Measurements from ENCODE around the gene FXYD3.
"Not testable (repeated sequence)": the region's sequence is repeated elsewhere in the genome, so short reads cannot be mapped to it uniquely, and the experiment has no call there.

Gene FXYD3

DNA sequence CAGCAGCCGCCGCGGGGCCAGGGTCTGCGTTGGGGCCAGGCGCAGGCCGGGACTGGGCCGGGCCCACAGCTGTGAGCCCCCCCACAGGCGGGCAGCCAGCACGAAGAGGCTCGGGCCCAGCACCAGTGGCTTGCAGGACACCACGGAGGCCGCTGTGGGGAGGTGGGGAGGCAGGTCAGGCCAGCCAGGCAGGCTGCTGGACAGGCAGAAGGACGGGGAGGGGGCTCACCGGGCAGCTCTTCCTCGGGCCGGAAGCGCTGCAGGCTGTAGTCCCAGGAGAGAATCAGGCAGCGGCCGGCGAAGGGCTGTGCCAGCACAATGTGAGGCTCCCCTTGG is 11.0 kb downstream of the FXYD3 start:
- DNase-seq, result no peak

DNA sequence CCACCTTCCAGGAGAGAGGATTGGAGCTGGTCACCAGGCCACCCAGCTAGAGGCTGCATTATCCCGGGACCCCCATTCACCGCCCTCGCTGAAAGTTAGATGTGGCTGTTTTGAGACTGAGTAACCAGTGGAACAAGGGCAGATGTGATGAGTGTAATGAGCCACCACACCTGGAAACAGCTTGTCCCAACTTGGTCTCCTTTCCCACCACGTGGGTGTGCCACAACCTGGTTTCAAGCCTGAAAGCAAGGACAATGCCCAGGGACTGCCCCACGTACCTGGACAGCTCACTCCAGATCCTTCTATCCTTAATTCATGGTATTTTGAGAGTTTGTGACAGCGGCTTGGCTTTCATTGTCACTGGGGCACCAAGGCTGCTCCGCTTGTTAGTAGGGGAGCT is 12.2 kb downstream of the FXYD3 start:
- DNase-seq, result no peak

DNA sequence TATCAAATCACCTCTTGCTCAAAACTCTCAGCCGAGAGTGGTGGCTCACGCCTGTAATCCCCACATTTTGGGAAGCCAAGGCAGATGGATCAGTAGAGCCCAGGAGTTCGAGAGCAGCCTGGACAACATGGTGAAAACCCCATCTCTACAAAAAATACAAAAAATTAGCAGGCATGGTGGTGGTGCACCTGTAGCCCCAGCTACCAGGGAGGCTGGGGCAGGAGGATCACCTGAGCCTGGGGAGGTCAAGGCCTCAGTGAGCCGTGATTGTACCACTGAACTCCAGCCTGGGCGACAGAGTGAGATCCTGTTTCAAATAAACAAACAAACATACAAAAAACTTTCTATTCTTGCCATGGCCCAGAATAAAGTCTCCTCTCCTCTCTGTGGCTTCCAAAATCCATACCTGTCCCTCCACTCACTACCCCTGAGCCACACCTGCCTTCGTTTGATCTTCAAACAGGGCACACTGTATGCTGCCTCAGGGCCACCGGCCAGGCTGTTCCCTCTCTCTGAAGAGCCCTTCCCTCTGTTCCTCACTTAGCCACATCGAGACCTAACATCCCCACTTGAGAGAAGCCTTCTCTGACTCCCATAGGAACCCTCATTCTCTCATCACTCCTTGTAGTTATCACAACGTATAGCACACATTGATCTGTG is 12.9 kb downstream of the FXYD3 start:
- no peak for DNase-seq

DNA sequence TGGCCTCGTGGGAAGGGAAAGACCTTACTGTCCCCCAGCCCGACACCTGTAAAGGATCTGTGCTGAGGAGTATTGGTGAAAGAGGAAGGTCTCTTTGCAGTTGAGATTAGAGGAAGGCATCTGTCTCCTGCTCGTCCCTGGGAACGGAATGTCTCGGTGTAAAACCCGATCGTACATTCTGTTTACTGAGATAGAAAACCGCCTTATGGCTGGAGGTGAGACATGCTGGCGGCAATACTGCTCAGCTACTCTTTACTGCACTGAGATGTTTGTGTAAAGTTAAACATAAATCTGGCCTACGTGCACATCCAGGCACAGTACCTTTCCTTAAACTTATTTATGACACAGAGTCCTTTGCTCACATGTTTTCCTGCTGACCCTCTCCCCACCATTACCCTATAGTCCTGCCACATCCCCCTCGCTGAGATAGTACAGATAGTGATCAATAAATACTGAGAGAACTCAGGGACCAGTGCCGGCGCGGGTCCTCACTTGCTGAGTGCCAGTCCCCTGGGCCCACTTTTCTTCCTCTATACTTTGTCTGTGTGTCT is 14.2 kb downstream of the FXYD3 start:
- not testable (repeated sequence) for DNase-seq

DNA sequence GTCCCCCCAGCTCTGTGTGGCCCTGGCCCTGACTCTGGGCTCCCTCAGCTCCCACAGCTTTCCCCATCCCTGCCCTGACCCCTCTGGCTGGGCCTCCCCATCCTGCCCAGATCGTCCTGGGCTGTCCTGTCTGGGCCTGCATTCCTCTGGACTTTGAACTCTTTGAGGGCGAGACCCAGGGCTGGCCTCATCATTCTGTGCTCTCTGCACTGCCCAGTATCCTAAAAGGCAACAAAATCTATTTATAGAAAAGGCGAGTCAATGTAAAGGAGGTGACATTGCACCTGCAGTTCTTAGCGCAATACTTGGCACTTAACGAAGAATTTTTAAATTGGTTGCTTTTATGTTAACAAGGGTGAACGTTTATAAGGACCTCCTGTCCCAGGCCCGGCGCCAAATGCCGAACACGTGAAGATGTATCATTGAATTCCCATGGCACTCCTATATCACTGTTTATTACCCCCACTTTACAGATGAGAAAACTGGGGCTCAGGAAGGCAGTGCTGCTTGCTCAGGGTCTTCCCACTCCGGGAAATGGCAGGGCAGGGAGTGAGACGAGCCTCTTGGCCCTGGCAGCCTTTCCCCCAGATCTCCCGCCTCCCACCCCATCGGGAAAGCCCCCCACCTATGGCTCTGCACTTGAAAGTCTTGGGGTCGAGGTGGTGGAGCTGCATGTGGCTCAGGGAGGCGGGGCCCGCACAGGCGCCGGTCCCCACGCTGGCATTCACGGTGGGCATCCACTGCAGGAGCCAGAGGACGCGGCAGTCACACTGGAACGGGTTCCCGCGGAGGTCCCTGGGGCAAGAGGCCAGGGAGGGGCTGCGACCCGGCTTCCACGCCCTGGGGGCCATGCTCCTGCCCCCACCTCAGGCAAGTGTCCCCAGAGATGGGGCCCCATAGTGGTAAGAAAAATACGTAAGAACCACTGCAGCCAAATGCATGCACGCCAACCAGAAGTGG is 15.4 kb downstream of the FXYD3 start:
- no peak for DNase-seq

DNA sequence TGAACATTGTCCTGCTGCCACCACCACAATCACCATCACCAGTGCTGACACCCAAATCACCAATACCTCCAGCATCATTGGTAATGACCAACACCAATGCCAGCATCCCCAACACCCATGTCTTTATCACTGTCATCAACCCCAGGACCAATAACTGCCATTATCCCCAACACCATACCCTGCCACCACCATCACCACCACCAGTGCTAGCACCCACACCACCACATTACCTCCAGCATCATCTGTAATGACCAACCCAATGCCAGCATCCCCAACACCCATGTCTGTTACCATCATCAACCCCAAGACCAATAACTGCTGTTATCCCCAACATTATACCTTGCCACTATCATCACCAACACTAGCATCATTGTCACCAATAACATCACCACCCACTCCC is 16.6 kb downstream of the FXYD3 start:
- DNase-seq, result no peak

DNA sequence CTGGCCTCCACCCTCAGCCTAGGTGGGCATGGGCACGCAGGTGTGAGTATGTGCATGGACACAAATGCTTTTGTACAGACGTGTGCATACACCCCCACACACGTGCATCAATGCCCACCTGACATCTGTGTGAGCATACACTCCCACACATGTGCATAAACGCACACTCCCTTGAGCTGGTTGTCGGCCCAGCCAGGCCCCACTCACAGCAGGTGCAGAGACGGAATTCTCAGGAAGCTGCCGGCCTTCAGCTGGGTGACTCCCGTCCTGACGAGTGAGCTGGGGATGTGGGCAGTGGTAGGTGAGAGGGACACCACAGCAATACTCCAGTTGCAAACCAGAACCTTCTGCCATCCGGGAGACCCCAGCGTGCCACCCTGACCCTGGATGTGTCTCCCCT is 18.2 kb downstream of the FXYD3 start:
- no peak for DNase-seq

DNA sequence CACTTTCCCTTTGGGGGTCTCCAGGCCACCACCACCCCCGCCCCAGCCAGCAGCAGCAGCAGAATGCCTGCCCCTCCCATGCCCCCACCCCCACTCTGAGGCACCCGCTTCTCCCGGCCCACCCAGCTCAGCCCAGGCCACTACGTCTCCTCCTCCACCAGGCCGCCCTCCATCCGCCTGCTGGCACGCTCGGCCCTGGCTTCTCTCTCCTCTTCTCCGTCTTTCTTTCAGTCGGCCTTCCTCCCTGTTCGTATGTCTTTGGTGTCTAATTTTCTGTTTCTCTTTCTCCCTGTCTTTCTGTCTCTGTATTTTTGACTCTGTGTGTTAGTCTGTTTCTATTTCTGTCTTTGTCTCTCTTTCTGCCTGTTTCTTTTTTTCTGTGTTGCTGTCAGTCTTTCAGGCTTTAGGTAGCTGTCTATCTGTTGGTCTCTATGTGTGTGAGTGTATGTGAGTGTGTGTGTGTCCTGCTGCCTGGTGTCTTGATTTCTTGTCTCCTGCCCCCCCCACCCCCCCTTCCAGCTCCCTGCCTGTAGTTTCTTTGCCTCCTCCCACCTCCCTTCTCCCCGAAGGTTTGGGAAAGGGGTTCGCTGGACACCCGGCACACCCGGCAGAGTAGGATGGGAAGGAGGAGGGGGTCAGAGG is 19.1 kb downstream of the FXYD3 start, which contains the start of gene LGI4:
LGI4 (minus strand) TSS at position 459 of the 642 bp plus-strand sequence; CDS start at position 80, 379 bp downstream.
- no peak for DNase-seq

DNA sequence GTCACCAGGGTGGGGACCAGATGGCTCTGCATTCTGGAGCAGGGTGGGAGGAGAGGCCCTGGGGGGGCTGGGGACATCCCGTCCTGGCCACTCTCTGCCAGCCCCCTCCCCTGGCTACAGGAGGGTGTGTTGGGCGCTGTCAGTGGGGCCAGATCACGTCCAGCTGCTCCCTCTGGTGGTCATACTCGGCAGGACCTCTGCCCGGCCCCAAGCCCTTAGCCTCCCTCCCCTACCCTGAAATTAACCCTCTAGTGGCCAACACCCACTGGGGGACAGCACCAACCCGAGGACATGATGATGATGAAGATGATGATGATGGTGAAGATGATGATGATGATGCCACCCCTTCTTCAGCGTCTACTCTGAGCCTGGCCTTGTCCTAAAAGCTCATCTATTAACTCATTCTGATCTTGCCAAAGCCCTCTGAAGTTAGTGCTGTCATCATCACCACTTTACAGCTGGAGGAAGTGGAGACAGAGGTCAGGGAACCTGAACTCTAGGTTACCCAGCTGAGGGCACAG is 19.8 kb downstream of the FXYD3 start:
- peak; percentile 48 for DNase-seq

DNA sequence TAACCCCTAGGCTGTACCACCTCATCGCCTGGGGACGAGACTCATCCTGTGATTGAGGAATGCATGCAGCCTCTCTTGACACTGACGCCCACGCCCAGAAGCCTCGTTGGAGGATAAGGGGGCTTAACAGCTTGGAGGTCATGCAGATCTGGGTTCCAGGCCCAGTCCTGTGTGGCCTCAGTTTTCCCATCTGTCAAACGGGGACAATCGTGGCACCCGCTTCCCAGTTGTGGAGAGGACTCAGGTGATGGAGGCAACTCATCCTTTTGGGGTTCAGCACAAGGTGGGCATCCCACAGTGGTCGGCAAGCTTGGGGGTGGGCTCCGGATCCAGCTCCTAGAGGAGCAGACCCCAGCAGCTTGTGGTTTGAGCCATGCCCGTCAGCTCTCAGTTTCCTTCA is 20.6 kb downstream of the FXYD3 start:
- no peak for DNase-seq

DNA sequence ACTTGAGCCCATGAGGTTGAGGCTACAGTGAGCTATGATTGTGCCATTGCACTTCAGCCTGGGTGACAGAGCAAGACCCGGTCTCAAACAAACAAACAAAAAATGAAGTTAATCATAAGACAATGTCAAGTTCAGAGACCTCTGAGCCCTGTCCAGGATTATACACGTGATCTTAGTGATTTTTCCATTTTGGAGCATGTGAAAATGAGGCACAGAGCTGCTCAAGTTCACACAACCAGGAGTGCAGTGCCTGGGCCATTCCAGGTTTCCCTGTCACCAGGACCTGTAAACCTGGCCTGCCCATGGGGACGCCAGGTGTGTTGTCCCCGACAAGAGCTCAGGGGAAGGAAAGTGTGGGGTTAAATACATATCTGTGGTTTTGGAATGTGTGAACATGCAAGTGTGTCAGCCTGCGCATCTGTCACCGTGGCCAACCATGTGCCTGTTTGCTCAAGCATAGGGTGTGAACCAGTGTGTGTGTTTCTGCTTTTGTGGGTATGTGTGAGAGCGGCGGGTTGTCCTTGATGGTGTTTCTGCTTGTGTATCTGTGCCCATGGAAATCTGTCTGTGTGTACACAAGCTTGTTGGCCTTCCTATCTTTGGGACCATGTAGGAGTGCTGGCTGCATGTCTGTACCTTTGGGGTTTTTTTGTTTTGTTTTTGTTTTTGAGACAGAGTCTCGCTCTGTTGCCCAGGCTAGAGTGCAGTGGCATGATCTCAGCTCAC is 21.5 kb downstream of the FXYD3 start:
- no peak for DNase-seq

DNA sequence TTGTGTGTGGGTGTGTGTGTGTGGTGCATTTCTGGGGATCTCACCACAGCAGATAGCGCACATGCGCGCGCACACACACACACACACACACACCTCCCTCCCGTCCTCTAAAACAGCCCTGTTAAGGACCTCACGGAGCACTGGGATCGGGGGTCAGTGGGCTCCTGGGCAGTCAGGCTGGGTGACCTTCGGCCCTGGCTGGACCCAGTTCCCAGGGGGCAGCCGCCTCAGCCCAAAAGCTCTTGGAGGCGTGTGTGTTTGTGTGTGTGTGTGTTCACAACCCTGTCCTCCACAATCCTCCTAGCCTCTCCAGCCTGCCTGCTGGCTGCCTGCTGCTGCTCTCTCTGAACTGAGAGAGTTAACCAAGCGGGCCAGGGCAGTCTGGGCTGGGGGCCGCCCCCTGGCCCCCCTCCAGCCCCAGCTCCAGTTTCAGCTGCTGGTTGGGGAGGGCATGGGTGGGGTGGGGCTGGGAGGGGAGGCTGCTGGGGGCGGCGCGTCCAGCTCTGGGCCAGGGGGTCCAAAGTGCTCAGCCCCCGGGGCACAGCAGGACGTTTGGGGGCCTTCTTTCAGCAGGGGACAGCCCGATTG is 22.8 kb downstream of the FXYD3 start, which contains the start of gene FXYD1:
FXYD1 (plus strand) TSS at position 520 of the 588 bp plus-strand sequence. CDS start 1,256 bp downstream, outside the sequence.
- DNase-seq, result no peak

DNA sequence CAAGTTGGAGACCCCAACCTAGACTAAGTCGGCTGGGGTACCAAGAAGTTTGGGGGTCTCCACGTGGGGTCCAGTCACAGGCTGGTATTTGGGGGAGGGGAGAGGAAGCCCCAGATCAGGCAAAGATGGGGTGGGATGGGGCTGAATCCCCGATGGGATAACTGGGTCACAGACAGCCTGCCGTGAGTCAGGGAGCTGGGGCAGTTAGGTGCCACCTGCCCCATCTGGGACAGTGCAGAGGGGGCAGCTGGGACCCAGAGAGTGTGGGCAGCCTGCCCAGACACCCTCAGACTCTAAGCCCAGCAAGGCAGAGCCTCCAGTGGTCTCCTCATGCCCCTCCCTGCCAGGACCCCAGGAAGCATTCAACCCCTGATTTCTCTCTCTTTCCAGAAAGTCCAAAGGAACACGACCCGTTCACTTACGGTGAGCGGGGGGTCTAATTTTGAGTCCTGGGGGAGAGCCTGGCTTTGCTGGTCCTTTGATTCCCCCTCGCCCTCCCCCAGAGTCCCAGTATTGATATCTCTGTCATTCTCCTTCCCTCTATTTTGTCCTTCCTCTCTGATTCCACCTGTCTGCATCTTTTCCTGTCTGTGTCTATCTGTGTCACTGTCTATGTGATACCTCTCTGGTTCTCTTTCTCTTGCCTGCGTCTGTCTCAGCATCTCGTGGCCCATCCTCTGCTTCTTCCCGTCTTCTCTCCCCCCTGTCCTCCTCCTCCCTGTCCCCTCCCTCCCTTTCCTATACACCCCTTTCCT is 24.8 kb downstream of the FXYD3 start:
- DNase-seq, result no peak

DNA sequence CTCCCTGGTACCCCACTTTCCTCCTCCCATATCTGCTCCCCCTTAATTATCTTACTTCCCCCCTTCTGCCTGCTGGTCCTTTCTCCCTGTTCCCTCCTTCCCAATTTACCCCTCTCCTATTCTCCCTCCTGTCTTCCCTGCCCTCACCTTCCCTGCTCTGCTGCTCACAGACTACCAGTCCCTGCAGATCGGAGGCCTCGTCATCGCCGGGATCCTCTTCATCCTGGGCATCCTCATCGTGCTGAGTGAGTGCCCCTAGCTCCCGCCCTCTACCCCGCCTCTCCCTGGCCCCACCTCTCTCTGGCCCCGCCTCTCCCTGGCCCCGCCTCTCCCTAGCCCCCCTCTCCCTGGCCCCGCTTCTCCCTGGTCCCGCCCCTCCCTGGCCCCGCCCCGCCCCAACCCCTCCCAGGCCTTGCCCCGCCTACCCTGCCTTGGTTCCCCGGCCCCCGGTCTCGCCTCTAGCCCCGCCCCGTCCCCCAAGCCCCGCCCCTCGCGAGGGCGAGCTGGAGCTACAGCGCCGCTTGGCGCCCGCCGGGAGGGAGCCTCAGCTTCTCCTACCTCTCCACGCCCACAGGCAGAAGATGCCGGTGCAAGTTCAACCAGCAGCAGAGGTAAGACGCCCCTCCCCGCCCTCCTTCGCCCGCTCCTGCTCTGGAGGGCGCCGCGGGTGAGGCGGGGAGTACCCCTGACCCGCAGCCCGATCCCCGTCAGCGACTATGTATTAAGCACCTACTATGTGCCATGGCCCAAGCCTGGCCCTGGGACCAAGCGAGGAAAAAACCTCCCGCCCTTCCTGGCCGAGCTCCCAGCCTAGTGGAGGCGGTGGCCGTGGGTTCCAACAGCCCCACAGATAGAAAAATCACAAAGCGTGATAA is 25.6 kb downstream of the FXYD3 start:
- peak; percentile 20 for DNase-seq

DNA sequence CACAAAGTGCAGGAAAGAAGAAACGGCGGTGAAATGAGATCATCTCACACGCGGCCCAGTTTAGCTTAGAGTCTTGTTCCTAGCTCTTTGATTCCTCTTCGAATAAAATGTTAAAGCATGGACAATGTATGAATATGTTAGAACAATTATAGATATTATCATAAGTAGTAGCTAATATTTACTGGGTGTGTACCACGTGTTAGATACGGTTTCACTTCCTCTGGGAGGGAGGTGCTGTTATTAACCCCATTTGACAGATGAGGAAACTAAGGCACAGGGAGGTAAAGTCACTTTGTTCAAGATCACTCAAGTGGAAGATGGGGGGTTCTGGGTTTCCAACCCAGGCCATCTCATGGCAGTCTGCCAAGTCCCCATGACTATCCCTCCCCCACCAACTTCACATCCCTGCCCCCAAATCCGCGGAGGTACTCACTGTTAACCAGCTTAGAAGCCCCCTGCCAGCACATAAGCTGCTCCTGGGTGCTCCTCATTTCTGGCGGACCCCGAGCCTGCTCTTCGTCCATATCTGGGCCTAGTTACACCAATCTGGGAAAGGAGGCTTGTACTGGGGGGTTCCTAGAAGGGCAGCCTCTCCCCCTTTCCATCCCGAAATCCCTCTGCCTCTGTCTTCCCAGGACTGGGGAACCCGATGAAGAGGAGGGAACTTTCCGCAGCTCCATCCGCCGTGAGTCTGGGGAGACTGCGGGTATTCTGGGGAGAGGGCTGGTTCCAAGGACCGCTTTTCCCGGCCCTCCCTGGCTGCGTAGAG is 26.4 kb downstream of the FXYD3 start:
- no peak for DNase-seq

DNA sequence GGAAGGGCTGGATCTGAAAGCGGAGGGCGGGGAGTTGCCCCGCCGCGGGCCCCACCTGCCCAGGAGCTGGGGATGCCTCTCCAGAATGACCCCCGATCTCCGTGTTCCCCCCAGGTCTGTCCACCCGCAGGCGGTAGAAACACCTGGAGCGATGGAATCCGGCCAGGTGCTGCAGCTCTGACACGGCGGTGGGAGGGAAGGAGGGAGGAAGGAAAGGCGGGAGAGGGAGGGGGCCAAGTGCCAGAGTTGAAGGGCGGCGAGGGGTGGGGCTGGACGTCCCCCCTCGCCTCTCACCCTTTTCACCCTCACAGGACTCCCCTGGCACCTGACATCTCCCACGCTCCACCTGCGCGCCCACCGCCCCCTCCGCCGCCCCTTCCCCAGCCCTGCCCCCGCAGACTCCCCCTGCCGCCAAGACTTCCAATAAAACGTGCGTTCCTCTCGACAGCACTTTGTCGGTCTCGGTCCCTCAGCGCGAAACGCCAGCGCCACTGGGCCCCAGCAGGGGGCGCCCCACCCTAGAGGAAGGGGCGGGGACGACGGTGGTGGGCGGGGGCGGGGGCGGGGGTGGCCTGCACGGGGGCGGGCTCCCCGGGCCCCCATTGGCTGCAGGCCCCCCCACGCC is 27.1 kb downstream of the FXYD3 start:
- DNase-seq, result peak; percentile 31

DNA sequence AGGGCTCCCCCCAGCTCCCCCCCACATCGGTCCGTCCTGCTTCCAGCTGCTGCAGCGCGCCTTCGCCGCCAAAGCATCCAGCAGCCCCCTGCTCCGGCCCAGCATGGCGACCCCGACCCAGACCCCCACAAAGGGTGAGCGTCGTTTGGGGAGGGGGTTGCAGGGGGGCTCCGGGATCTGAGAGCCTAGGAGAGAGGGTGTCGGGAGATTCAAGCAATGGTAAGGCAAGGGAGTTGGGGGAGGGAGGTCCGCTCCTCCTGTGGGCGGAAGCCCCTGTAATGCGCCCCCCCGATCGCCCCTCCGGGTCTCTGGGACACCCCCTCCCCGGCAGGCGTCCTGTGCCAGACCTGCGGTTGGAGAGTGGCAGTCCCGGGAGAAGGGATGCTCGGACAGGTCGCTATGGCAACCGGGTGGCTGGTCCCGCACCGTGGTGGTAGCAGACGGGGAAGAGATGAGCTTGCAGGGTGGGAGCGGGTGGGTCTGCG is 27.6 kb downstream of the FXYD3 start, which contains the start of gene FXYD7:
FXYD7 (plus strand) TSS at position 25 of the 485 bp plus-strand sequence; CDS start at position 104, 79 bp downstream.
- DNase-seq, result no peak

DNA sequence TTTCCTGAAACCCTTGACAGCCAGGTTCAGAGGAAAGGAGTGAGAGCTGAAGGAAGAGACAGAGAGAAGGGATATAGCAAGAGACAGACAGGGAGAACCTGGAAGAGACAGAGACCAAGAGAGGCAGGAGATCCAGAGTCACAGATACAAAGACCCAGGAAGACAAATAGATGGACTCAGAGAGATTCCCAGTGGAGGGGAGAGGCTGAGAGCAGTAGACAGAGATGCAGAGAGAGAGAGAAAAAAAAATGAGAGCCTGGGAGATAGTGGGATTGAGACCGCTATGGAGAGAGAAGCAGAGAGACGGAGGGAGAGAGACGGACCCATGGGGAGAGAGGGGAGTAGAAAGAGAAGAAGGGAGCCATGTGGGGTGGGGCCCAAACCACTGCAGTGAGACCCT is 28.2 kb downstream of the FXYD3 start:
- no peak for DNase-seq

DNA sequence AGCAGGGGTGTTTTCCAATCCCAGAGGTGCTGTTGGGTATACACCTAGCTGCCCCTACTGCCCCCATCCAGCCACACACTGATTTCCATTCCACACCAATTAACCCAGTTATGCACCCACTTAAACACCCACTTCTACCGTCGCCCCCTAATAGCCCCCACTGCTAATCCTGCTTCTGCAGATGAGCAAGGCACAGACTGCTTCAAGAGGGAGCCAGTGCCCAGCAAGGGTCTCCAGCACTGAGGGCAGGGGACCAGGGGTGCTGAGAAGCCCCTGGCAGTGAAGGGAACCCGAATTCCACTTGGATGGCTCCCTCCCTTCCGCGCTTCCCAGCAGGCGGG is 28.6 kb downstream of the FXYD3 start:
- no peak for DNase-seq
